H1 (cell line): ENCODE results near the gene GABRE. TPM values are rescaled to one million over a fixed set of nuclear protein-coding genes. Genes with fewer than 3 reads are reported as not detected.

Experiments used
- CTCF ChIA-PET: fragments of 300-600 bp; sonication (Branson Sonifier 250); formaldehyde crosslinking; loops from one replicate; lab custom pipeline; 2021; ENCODE audit not compliant: partially characterized antibody; lab: Charles Lee
- POLR2A ChIA-PET: fragments of 300-600 bp; sonication (Branson Sonifier 250); formaldehyde crosslinking; loops from one replicate; lab custom pipeline; 2021; ENCODE audit warnings: inconsistent platforms; ENCODE audit not compliant: partially characterized antibody; lab: Charles Lee
- DNase-seq, 2 experiments: peaks; one replicate each; pipeline versions ENCODE4 v3.0.0 to v3.0.0-alpha.2; 2010 to 2022; ENCODE audit warnings: low spot score in 2 of 2, low read depth in 1 of 2, mixed read lengths in 1 of 2
- FAIRE-seq: peaks from 2 replicates; lab custom pipeline; 2011; peaks lifted over from hg19 to GRCh38; lab: Jason Lieb, UNC
- H2AFZ ChIP-seq: 2 replicates; pipeline ENCODE4 v1.8.1; 2012; ENCODE audit warnings: low read length, inconsistent platforms
- H2AK5ac ChIP-seq: 2 replicates; pipeline ENCODE4 v1.6.1; 2013; ENCODE audit warnings: low read depth, low read length
- H2BK120ac ChIP-seq: replicated peaks from 2 replicates; pipeline ENCODE3; 2013; ENCODE audit warnings: low read depth, low read length, inconsistent platforms
- H2BK12ac ChIP-seq: 2 replicates; pipeline ENCODE4 v1.6.1; 2013; ENCODE audit warnings: low read depth, low read length
- H2BK15ac ChIP-seq: 2 replicates; pipeline ENCODE4 v1.6.1; 2013; ENCODE audit warnings: low read length
- H2BK20ac ChIP-seq: 2 replicates; pipeline ENCODE4 v1.6.1; 2013; ENCODE audit warnings: low read length
- H2BK5ac ChIP-seq: 2 replicates; pipeline ENCODE4 v1.6.1; 2013; ENCODE audit warnings: low read depth, low read length
- H3K14ac ChIP-seq: 2 replicates; pipeline ENCODE4 v1.6.1; 2013; ENCODE audit warnings: inconsistent platforms; ENCODE audit not compliant: insufficient read length
- H3K18ac ChIP-seq: 2 replicates; pipeline ENCODE4 v1.6.1; 2013; ENCODE audit warnings: low read length; ENCODE audit errors: extremely low read depth
- H3K23ac ChIP-seq: 2 replicates; pipeline ENCODE4 v1.6.1; 2013; ENCODE audit warnings: inconsistent platforms; ENCODE audit not compliant: insufficient read length
- H3K23me2 ChIP-seq: 2 replicates; pipeline ENCODE4 v1.6.1; 2013; ENCODE audit warnings: low read depth, low read length
- H3K27ac ChIP-seq: 2 replicates; pipeline ENCODE4 v1.6.1; 2011; ENCODE audit warnings: low read depth, low read length, inconsistent platforms
- H3K27me3 ChIP-seq, 4 experiments: replicated peaks in 1 of 4; 1 replicate in 1 of 4; 2 replicates in 3 of 4; pipeline versions ENCODE4 v1.6.1 to v1.8.1; 2011 to 2013; ENCODE audit warnings: low read length in 3 of 4, mild to moderate bottlenecking in 3 of 4, inconsistent platforms in 2 of 4, mixed read lengths in 2 of 4, moderate library complexity in 1 of 4; ENCODE audit not compliant: control insufficient read depth in 3 of 4, insufficient read depth in 3 of 4; ENCODE audit errors: extremely low read depth in 1 of 4
- H3K36me3 ChIP-seq, 4 experiments: 2 replicates each; pipeline versions ENCODE4 v1.6.1 to v1.8.1; 2011 to 2013; ENCODE audit warnings: mild to moderate bottlenecking in 4 of 4, low read length in 3 of 4, moderate library complexity in 2 of 4, control low read depth in 1 of 4, inconsistent platforms in 1 of 4; ENCODE audit not compliant: insufficient read depth in 4 of 4, control insufficient read depth in 2 of 4
- H3K4ac ChIP-seq: replicated peaks from 2 replicates; pipeline ENCODE3; 2013; ENCODE audit warnings: low read length, low read depth, mixed read lengths, inconsistent platforms; ENCODE audit not compliant: insufficient read length
- H3K4me1 ChIP-seq, 4 experiments: replicated peaks in 1 of 4; 1 replicate in 1 of 4; 2 replicates in 3 of 4; pipeline versions ENCODE4 v1.6.1 to v1.8.1; 2011 to 2013; ENCODE audit warnings: low read length in 3 of 4, inconsistent platforms in 2 of 4, mixed read lengths in 1 of 4; ENCODE audit not compliant: insufficient read depth in 4 of 4, control insufficient read depth in 3 of 4
- H3K4me2 ChIP-seq, 2 experiments: 2 replicates each; pipeline versions ENCODE4 v1.6.1 to v1.8.1; 2011 to 2013; ENCODE audit warnings: low read depth in 2 of 2, low read length in 2 of 2, control low read depth in 1 of 2, inconsistent platforms in 1 of 2, mild to moderate bottlenecking in 1 of 2; ENCODE audit not compliant: insufficient read depth in 1 of 2
- H3K4me3 ChIP-seq, 4 experiments: fragments of 200-600, 300-600 bp in 1 of 4; sonication (generic), shearing (Covaris generic), sonication (Bioruptor Twin) in 1 of 4; 2 replicates each; pipeline versions ENCODE4 v1.5.1 to v1.8.1; 2011 to 2016; ENCODE audit warnings: low read length in 4 of 4, low read depth in 3 of 4, control low read depth in 2 of 4, inconsistent platforms in 2 of 4, mild to moderate bottlenecking in 2 of 4, mixed read lengths in 1 of 4, moderate library complexity in 1 of 4; ENCODE audit not compliant: insufficient read depth in 2 of 4; ENCODE audit errors: extremely low read depth in 1 of 4
- H3K56ac ChIP-seq: replicated peaks from 2 replicates; pipeline ENCODE3; 2013; ENCODE audit warnings: low read depth, mild to moderate bottlenecking, mixed read lengths, low read length, inconsistent platforms; ENCODE audit not compliant: insufficient read length
- H3K79me1 ChIP-seq: 2 replicates; pipeline ENCODE4 v1.6.1; 2013; ENCODE audit warnings: low read depth, low read length, control low read depth
- H3K79me2 ChIP-seq, 2 experiments: 2 replicates each; pipeline versions ENCODE4 v1.6.1 to v1.8.1; 2012 to 2013; ENCODE audit warnings: low read length in 2 of 2, mild to moderate bottlenecking in 2 of 2, inconsistent platforms in 1 of 2; ENCODE audit not compliant: insufficient read depth in 2 of 2, control insufficient read depth in 1 of 2
- H3K9ac ChIP-seq, 4 experiments: replicated peaks in 1 of 4; 1 replicate in 1 of 4; 2 replicates in 3 of 4; pipeline versions ENCODE4 v1.6.1 to v1.8.1; 2011 to 2013; ENCODE audit warnings: low read depth in 3 of 4, low read length in 3 of 4, control low read depth in 2 of 4, mild to moderate bottlenecking in 2 of 4, moderate library complexity in 2 of 4, inconsistent platforms in 1 of 4; ENCODE audit errors: extremely low read depth in 1 of 4
- H3K9me3 ChIP-seq, 2 experiments: 2 replicates each; pipeline versions ENCODE4 v1.6.1 to v1.8.1; 2012 to 2013; ENCODE audit warnings: mild to moderate bottlenecking in 2 of 2, moderate library complexity in 2 of 2, control low read depth in 1 of 2, inconsistent platforms in 1 of 2, low read depth in 1 of 2, low read length in 1 of 2, mixed read lengths in 1 of 2; ENCODE audit not compliant: insufficient read depth in 2 of 2
- H4K20me1 ChIP-seq, 2 experiments: replicated peaks in 1 of 2; 2 replicates each; pipeline versions ENCODE3 to v1.8.1; 2011 to 2013; ENCODE audit warnings: inconsistent platforms in 2 of 2, low read length in 2 of 2, mild to moderate bottlenecking in 1 of 2; ENCODE audit not compliant: insufficient read depth in 2 of 2, control insufficient read depth in 1 of 2
- H4K5ac ChIP-seq: 2 replicates; pipeline ENCODE4 v1.6.1; 2013; ENCODE audit warnings: low read length, low read depth, mixed read lengths, inconsistent platforms; ENCODE audit not compliant: insufficient read length
- H4K8ac ChIP-seq: 2 replicates; pipeline ENCODE4 v1.8.0; 2013; ENCODE audit warnings: mild to moderate bottlenecking, moderate library complexity, low read length, inconsistent platforms; ENCODE audit not compliant: insufficient read depth; ENCODE audit errors: extremely low read depth
- H4K91ac ChIP-seq: replicated peaks from 2 replicates; pipeline ENCODE3; 2013; ENCODE audit warnings: low read length, mixed read lengths, inconsistent platforms; ENCODE audit not compliant: insufficient read length
- CBX8 ChIP-seq: fragments of 300-800, 300-1000 bp; sonication (generic); IDR thresholded peaks from 2 replicates; pipeline ENCODE4 v1.7.1; 2016; ENCODE audit warnings: low read depth, low read length, borderline replicate concordance
- CEBPB ChIP-seq: IDR thresholded peaks from 2 replicates; pipeline ENCODE4 v1.6.1; 2012; ENCODE audit warnings: low read depth, low read length
- CHD1 ChIP-seq: IDR thresholded peaks from 2 replicates; pipeline ENCODE4 v1.6.1; 2012; ENCODE audit warnings: low read depth, low read length, improper control_type of control experiment
- E2F6 ChIP-seq: IDR thresholded peaks from 2 replicates; pipeline ENCODE4 v1.6.1; 2012; ENCODE audit warnings: inconsistent platforms
- EGR1 ChIP-seq: IDR thresholded peaks from 2 replicates; pipeline ENCODE4 v1.6.1; 2011; ENCODE audit warnings: low read depth, low read length, borderline replicate concordance
- HDAC6 ChIP-seq: IDR thresholded peaks from one replicate; pipeline ENCODE4 v1.7.1; 2012; ENCODE audit warnings: low read depth, mild to moderate bottlenecking, inconsistent platforms, low read length, moderate library complexity
- KDM4A ChIP-seq: IDR thresholded peaks from one replicate; pipeline ENCODE4 v1.7.1; 2012; ENCODE audit warnings: low read depth, mild to moderate bottlenecking, moderate library complexity, low read length, inconsistent platforms; ENCODE audit not compliant: severe bottlenecking
- RFX5 ChIP-seq: IDR thresholded peaks from 2 replicates; pipeline ENCODE4 v1.6.1; 2011; ENCODE audit warnings: low read depth, low read length, improper control_type of control experiment, borderline replicate concordance
- SP1 ChIP-seq: IDR thresholded peaks from 2 replicates; pipeline ENCODE4 v1.6.1; 2011; ENCODE audit warnings: low read depth, low read length
- SP4 ChIP-seq: IDR thresholded peaks from 2 replicates; pipeline ENCODE4 v1.6.1; 2012; ENCODE audit warnings: low read length, inconsistent platforms
- TCF12 ChIP-seq: IDR thresholded peaks from 2 replicates; pipeline ENCODE4 v1.6.1; 2011; ENCODE audit warnings: low read depth, mild to moderate bottlenecking, low read length
- TEAD4 ChIP-seq: IDR thresholded peaks from 2 replicates; pipeline ENCODE4 v1.6.1; 2012; ENCODE audit warnings: low read depth, low read length, inconsistent platforms, mixed read lengths
- YY1 ChIP-seq: IDR thresholded peaks from 2 replicates; pipeline ENCODE4 v1.6.1; 2011; ENCODE audit warnings: low read depth, mild to moderate bottlenecking, low read length
- polyA plus RNA-seq, 7 experiments: library from polyadenylated mRNA; depleted of rRNA in 3 of 7; stranded (reverse) in 5 of 7; unstranded in 2 of 7; fragments of >200 nt in 5 of 7; fragments of 200-250 nt in 2 of 7; gene quantifications; 1 replicate in 5 of 7; 2 replicates in 1 of 7; 4 replicates in 1 of 7; pipeline versions ENCODE4 v1.2.1 to v1.2.3, GENCODE V29; 2011 to 2013; ENCODE audit warnings: missing spikeins in 2 of 7, mixed read lengths in 2 of 7
- total RNA-seq: library from RNA; stranded (reverse); fragmentation: NEBNext Ultra II Directional; extraction: Animal tissue kit (Norgen Biotek cat#: 25700); gene quantifications from 2 replicates; pipeline ENCODE4 v1.2.1, GENCODE V29; 2021
- TF ChIP-seq, protein P1 (sequence below): IDR thresholded peaks from 2 replicates; pipeline ENCODE4 v1.6.1; 2012; ENCODE audit warnings: low read length, inconsistent platforms

The GABRE gene
- total and polyA plus RNA-seq, 2 of the 8 experiments (the other 6 are each of a cell fraction or from before 2014, with no cell fraction given), result 5.5 to 7.0 TPM

- Histone ChIP-seq H2BK20ac (no peak overlapping the region), H3K4me1 (no peaks in the 10 kb centered on the region), H3K4ac (no peak overlapping the region), H3K18ac (no peak overlapping the region), H3K4me3 (no peak overlapping the region), H2BK12ac (no peak overlapping the region), H2AFZ (no peak overlapping the region), H3K4me2 (no peak overlapping the region), H3K9me3 (no peaks in the 10 kb centered on the region), H3K27ac (no peak overlapping the region), H2BK120ac (no peak overlapping the region), H2BK5ac (no peak overlapping the region), H3K79me2 (no peaks in the 10 kb centered on the region), H3K56ac (no peak overlapping the region), H3K9ac (no peak overlapping the region), H3K79me1 (no peaks in the 10 kb centered on the region), H2AK5ac (no peak overlapping the region), H3K36me3 (no peaks in the 10 kb centered on the region), H4K20me1 (no peaks in the 10 kb centered on the region), H3K23ac (no peak overlapping the region), H3K27me3 (no peaks in the 10 kb centered on the region), H4K91ac (no peak overlapping the region), H4K5ac (no peak overlapping the region), H3K23me2 (no peaks in the 10 kb centered on the region), H4K8ac (no peak overlapping the region), H2BK15ac (no peak overlapping the region), H3K14ac (no peak overlapping the region)
- DNase-seq (no peak), FAIRE-seq (no peak)
- ChIA-PET POLR2A (no interaction called here), CTCF (interaction anchor here (0.7 kb wide), 1 partner anchor 1159 kb away, joined by 3 read pairs; no protein-coding TSS in a partner anchor)
- TF ChIP-seq YY1 (no peak), SP1 (no peak), CEBPB (no peak), KDM4A (no peak), TCF12 (no peak), CHD1 (no peak), E2F6 (no peak), TEAD4 (no peak), RFX5 (no peak), SP4 (no peak), HDAC6 (no peak), EGR1 (no peak), CBX8 (no peak)
- TF ChIP-seq, protein P1, sequence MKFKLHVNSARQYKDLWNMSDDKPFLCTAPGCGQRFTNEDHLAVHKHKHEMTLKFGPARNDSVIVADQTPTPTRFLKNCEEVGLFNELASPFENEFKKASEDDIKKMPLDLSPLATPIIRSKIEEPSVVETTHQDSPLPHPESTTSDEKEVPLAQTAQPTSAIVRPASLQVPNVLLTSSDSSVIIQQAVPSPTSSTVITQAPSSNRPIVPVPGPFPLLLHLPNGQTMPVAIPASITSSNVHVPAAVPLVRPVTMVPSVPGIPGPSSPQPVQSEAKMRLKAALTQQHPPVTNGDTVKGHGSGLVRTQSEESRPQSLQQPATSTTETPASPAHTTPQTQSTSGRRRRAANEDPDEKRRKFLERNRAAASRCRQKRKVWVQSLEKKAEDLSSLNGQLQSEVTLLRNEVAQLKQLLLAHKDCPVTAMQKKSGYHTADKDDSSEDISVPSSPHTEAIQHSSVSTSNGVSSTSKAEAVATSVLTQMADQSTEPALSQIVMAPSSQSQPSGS, result no peak
These were observed 36.3 kb downstream of the GABRE start for GRCh38 chrX:151938172-151938571.
